Gastroesophageal sphincter (tissue), 4 donors: Measurements from ENCODE around the gene SFXN3. TPM values are rescaled to one million over a fixed set of nuclear protein-coding genes. Genes with fewer than 3 reads are reported as not detected.

Experiments used
- ATAC-seq: fragments of 150-250 bp; one replicate; pipeline ENCODE4 v1.9.1; 2016; ENCODE audit warnings: mild to moderate bottlenecking, moderate library complexity
- H3K27ac ChIP-seq, 4 donors: fragments of 200-600 bp; sonication (generic) in 3 of 4; 1 replicate in 3 of 4; 2 replicates in 1 of 4; pipeline ENCODE4 v1.5.1; 2016 to 2019
- H3K27me3 ChIP-seq: fragments of 200-600 bp; sonication (generic); one replicate; pipeline ENCODE4 v1.5.1; 2019
- H3K36me3 ChIP-seq, 2 donors: fragments of 200-600 bp; sonication (generic); one replicate each; pipeline ENCODE4 v1.5.1; 2019; ENCODE audit warnings: control low read depth in 1 of 2
- H3K4me1 ChIP-seq, 3 donors: fragments of 200-600 bp; sonication (generic); 1 replicate in 2 of 3; 2 replicates in 1 of 3; pipeline ENCODE4 v1.5.1; 2016 to 2019; ENCODE audit warnings: control low read depth in 2 of 3
- H3K4me3 ChIP-seq, 2 donors: fragments of 200-600 bp; sonication (generic); one replicate each; pipeline ENCODE4 v1.5.1; 2019; ENCODE audit warnings: mild to moderate bottlenecking in 1 of 2, moderate library complexity in 1 of 2
- H3K9me3 ChIP-seq, 3 donors: fragments of 200-600 bp; sonication (generic); one replicate each; pipeline ENCODE4 v1.5.1; 2017 to 2019; ENCODE audit warnings: control low read depth in 2 of 3
- EP300 ChIP-seq: sonication (generic); formaldehyde crosslinking; IDR thresholded peaks from one replicate; pipeline ENCODE4 v1.6.1; 2017; ENCODE audit warnings: antibody characterized with exemption, mild to moderate bottlenecking
- POLR2A ChIP-seq, 2 donors: fragments of 450-650 bp; IDR thresholded peaks; one replicate each; pipeline ENCODE4 v1.6.1; 2017; ENCODE audit warnings: antibody characterized with exemption in 2 of 2, mild to moderate bottlenecking in 2 of 2, moderate library complexity in 1 of 2
- POLR2AphosphoS5 ChIP-seq: sonication (generic); formaldehyde crosslinking; IDR thresholded peaks from one replicate; pipeline ENCODE4 v1.6.1; 2017; ENCODE audit warnings: antibody characterized with exemption
- WGBS, 2 donors: methylation state at CpG; one replicate each; pipeline ENCODE4 v1.1.5; 2018; ENCODE audit warnings: low coverage in 1 of 2; 5-methylcytosine and 5-hydroxymethylcytosine counted together
- total RNA-seq, 4 donors: library from RNA; depleted of rRNA; stranded (reverse); fragments of >200 nt; gene quantifications; one replicate each; pipeline ENCODE4 v1.1.0, GENCODE V29; 2016
- TF ChIP-seq, protein P1 (sequence below), 4 experiments: fragments of 200-600 bp in 2 of 4; fragments of 450-650 bp in 2 of 4; sonication (generic) in 1 of 4; IDR thresholded peaks; one replicate each; pipeline ENCODE4 v1.5.1; 2017 to 2019; ENCODE audit warnings: antibody characterized with exemption in 4 of 4, mild to moderate bottlenecking in 2 of 4, moderate library complexity in 2 of 4

SFXN3 gene
- total RNA-seq, 4 donors from 2014 or later, result 47.5 to 84.2 (median 66.0) TPM

GRCh38 chr10:100999742-101000126 lies 31.3 kb upstream of the SFXN3 start, which contains the start of gene LZTS2:
TSS of gene LZTS2 (plus strand) at chr10:100999808. CDS start at chr10:101002539, 2,731 bp downstream.
- H3K4me1 ChIP-seq, result peaks cover 2 to 75% (median 24%) of the 10 kb centered on the region in 3 donors
- WGBS, 2 donors, result no CpG with 5 or more reads among the region's 44 CpGs
- no peaks in the 10 kb centered on the region for H3K9me3 ChIP-seq
- peak within 1 kb of the TSS; percentile 96 to 99 (median 99) for H3K27ac ChIP-seq
- no peak for ATAC-seq
- peaks cover 0 to 25% of the 10 kb centered on the region in 2 donors for H3K36me3 ChIP-seq
- H3K4me3 ChIP-seq, result peak within 1 kb of the TSS; percentile 72 to 81
- TF ChIP-seq POLR2AphosphoS5 (no peak), EP300 (no peak), POLR2A (IDR thresholded peaks at IDR 0.05) (no peak)
- TF ChIP-seq, protein P1, sequence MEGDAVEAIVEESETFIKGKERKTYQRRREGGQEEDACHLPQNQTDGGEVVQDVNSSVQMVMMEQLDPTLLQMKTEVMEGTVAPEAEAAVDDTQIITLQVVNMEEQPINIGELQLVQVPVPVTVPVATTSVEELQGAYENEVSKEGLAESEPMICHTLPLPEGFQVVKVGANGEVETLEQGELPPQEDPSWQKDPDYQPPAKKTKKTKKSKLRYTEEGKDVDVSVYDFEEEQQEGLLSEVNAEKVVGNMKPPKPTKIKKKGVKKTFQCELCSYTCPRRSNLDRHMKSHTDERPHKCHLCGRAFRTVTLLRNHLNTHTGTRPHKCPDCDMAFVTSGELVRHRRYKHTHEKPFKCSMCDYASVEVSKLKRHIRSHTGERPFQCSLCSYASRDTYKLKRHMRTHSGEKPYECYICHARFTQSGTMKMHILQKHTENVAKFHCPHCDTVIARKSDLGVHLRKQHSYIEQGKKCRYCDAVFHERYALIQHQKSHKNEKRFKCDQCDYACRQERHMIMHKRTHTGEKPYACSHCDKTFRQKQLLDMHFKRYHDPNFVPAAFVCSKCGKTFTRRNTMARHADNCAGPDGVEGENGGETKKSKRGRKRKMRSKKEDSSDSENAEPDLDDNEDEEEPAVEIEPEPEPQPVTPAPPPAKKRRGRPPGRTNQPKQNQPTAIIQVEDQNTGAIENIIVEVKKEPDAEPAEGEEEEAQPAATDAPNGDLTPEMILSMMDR (IDR thresholded peaks at IDR 0.05), result no peak
- no peaks in the 10 kb centered on the region for H3K27me3 ChIP-seq

DNA sequence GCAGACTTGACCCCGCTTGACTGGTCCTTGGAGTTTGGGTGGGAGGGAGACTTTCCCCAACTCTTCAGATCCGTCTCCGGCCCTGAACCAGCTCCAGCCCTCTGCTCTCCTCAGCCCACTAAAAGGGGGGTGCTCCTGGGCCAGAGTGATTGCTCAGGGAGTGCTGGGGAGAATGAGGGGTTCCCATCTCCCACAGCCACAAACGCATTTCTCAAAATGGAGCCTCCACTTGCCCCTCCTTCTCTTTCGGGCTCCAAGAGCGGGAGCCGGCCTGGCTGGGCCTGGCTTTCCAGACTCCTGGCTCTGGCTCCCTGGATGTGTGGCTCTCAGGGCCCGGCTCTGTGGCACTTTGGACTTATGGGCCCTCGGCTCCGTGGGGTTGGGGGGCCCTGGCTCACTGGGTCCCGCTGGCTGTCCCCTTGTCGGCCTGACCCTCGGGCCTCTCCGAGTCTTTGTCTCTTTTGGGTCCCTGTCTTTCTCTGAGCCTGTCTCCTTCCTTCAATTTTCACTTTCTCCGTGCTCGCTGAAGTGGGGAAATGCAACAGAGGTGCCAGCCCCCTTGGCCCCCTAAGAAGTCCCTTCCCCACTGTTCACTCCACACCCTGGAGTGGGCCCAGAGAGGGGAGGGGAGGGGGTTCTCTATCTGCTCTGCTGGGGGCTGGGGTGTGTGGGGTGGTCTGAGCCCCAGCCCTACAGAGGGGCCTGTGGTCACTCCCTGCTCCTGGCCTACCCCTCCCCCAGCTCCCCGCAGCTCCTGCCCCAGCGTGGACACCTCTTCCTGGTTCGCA lies 30.7 kb upstream of the SFXN3 start:
- Histone ChIP-seq H3K27me3 (no peaks in the 10 kb centered on the region), H3K27ac (peak overlapping the region; percentile 89 to 99 (median 98)), H3K4me3 (peak overlapping the region; percentile 72 to 81), H3K4me1 (peaks cover 2 to 81% (median 24%) of the 10 kb centered on the region in 3 donors), H3K36me3 (peaks cover 0 to 30% of the 10 kb centered on the region in 2 donors), H3K9me3 (no peaks in the 10 kb centered on the region)
- TF ChIP-seq, protein P1 (IDR thresholded peaks at IDR 0.05), result no peak
- no peak for ATAC-seq
- WGBS, 2 donors, result 0% methylated on average over 3 of the region's 19 CpGs; no CpG with 5 or more reads in 1 of the 2 donors

DNA sequence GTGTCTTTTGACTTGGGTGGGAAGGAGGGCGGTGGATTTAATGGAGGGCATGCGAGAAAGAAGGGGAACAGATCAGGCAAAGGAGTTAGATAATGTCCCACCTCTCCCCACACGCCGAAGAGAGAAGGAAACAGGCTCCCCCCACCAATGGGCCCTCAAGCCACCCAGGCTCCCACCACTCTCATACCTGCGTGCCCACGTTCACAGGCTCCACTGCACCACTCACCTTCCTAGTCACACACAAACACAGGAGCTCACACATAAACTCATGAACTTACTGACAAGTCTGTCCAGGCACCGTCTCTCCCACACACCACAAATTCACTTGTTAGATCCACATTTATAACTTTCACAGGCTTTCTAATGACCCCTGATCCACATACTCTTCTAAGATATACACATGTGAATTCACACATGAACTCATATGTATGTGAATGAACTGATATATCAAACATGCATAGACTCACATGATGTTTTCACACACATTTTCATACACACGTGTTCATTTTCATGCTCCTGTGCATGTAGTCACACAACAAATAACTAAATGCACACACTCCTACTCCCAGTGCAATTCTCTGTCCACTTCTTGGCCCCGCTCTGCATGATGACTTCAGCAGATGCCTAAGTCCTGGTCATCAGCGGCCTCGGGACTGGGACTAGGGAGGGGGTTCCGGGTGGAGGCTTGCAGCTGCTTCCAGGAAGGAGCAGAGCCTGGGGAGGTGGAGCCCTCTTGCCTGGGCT lies 29.9 kb upstream of the SFXN3 start:
- 3 to 7% methylated on average over 5 to 8 of the region's 12 CpGs for WGBS, 2 donors
- Histone ChIP-seq H3K4me1 (peaks cover 2 to 88% (median 24%) of the 10 kb centered on the region in 3 donors), H3K36me3 (peaks cover 0 to 38% of the 10 kb centered on the region in 2 donors), H3K9me3 (no peaks in the 10 kb centered on the region), H3K27me3 (no peaks in the 10 kb centered on the region), H3K27ac (peak overlapping the region; percentile 89 to 99 (median 98)), H3K4me3 (peak overlapping the region; percentile 72 to 81)
- peak; percentile 68 for ATAC-seq
- TF ChIP-seq, protein P1 (IDR thresholded peaks at IDR 0.05), result no peak
- TF ChIP-seq POLR2AphosphoS5, result peak; percentile 98
- TF ChIP-seq POLR2A (IDR thresholded peaks at IDR 0.05), result peak; percentile 47 to 64
- no peak for TF ChIP-seq EP300

GRCh38 chr10:101001659-101002035 lies 29.4 kb upstream of the SFXN3 start:
- Histone ChIP-seq H3K27me3 (no peaks in the 10 kb centered on the region), H3K36me3 (peaks cover 0 to 44% of the 10 kb centered on the region in 2 donors), H3K27ac (peak overlapping the region; percentile 77 to 99 (median 98)), H3K4me3 (peak overlapping the region in 1 of 2 donors; percentile 72), H3K4me1 (peaks cover 2 to 86% (median 20%) of the 10 kb centered on the region in 3 donors), H3K9me3 (no peaks in the 10 kb centered on the region)
- ATAC-seq, result no peak
- no peak for TF ChIP-seq POLR2AphosphoS5
- TF ChIP-seq, protein P1 (IDR thresholded peaks at IDR 0.05), result peak in 1 of 4 experiments; percentile 26
- WGBS, 2 donors, result 17% methylated on average over 2 of the region's 5 CpGs; no CpG with 5 or more reads in 1 of the 2 donors
